Liver (tissue), 9 donors: ENCODE measurements around the gene SLC25A28. TPM values are rescaled to one million over a fixed set of nuclear protein-coding genes. Genes with fewer than 3 reads are reported as not detected.

Source experiments
- DNase-seq: peaks from one replicate; pipeline ENCODE4 v3.0.0-alpha.2; 2017; ENCODE audit warnings: low spot score
- H3K27ac ChIP-seq, 2 donors: one replicate each; pipeline ENCODE4 v1.7.0; 2013; ENCODE audit warnings: inconsistent platforms in 2 of 2, low read length in 2 of 2, control low read depth in 1 of 2, low read depth in 1 of 2, mild to moderate bottlenecking in 1 of 2
- H3K27me3 ChIP-seq, 4 donors: one replicate each; pipeline versions ENCODE4 v1.6.1 to v1.7.0; 2013; ENCODE audit warnings: low read length in 3 of 4, inconsistent platforms in 1 of 4, mild to moderate bottlenecking in 1 of 4, moderate library complexity in 1 of 4; ENCODE audit not compliant: control insufficient read depth in 4 of 4, insufficient read depth in 4 of 4
- H3K36me3 ChIP-seq, 4 donors: one replicate each; pipeline versions ENCODE4 v1.6.1 to v1.7.0; 2013; ENCODE audit warnings: low read length in 3 of 4, mild to moderate bottlenecking in 3 of 4, low read depth in 1 of 4, moderate library complexity in 1 of 4; ENCODE audit not compliant: control insufficient read depth in 4 of 4, insufficient read depth in 3 of 4
- H3K4me1 ChIP-seq, 4 donors: one replicate each; pipeline versions ENCODE4 v1.6.1 to v1.7.0; 2013; ENCODE audit warnings: low read length in 3 of 4, mild to moderate bottlenecking in 3 of 4, moderate library complexity in 1 of 4; ENCODE audit not compliant: control insufficient read depth in 4 of 4, insufficient read depth in 4 of 4
- H3K4me3 ChIP-seq, 3 donors: one replicate each; pipeline versions ENCODE4 v1.6.1 to v1.7.0; 2013; ENCODE audit warnings: low read length in 3 of 3, control low read depth in 1 of 3, low read depth in 1 of 3, mild to moderate bottlenecking in 1 of 3
- H3K9ac ChIP-seq, 2 donors: one replicate each; pipeline ENCODE4 v1.7.0; 2013; ENCODE audit warnings: low read length in 2 of 2, mild to moderate bottlenecking in 2 of 2, moderate library complexity in 2 of 2, control low read depth in 1 of 2, low read depth in 1 of 2
- H3K9me3 ChIP-seq, 4 donors: one replicate each; pipeline versions ENCODE4 v1.6.1 to v1.7.0; 2013; ENCODE audit warnings: low read length in 3 of 4; ENCODE audit not compliant: control insufficient read depth in 4 of 4
- EGR1 ChIP-seq, 2 donors: IDR thresholded peaks; 2 replicates each; pipeline ENCODE4 v1.6.1; 2016 to 2018; ENCODE audit warnings: antibody characterized with exemption in 2 of 2, low read depth in 2 of 2
- FOXA2 ChIP-seq: IDR thresholded peaks from 2 replicates; pipeline ENCODE4 v1.6.1; 2016; ENCODE audit warnings: antibody characterized with exemption
- GABPA ChIP-seq, 2 donors: IDR thresholded peaks in 1 of 2; conservative IDR thresholded peaks in 1 of 2; 2 replicates each; pipeline ENCODE4 v1.6.1; 2016; ENCODE audit warnings: antibody characterized with exemption in 2 of 2, mild to moderate bottlenecking in 1 of 2, moderate library complexity in 1 of 2
- HNF4G ChIP-seq: IDR thresholded peaks from 2 replicates; pipeline ENCODE4 v1.6.1; 2016; ENCODE audit warnings: antibody characterized with exemption
- MAX ChIP-seq: IDR thresholded peaks from 2 replicates; pipeline ENCODE4 v1.6.1; 2016; ENCODE audit warnings: antibody characterized with exemption
- RAD21 ChIP-seq, 2 donors: IDR thresholded peaks; 2 replicates each; pipeline ENCODE4 v1.6.1; 2016; ENCODE audit warnings: antibody characterized with exemption in 2 of 2, mild to moderate bottlenecking in 2 of 2
- REST ChIP-seq: IDR thresholded peaks from 2 replicates; pipeline ENCODE4 v1.6.1; 2016; ENCODE audit warnings: antibody characterized with exemption, mild to moderate bottlenecking
- RXRA ChIP-seq, 2 donors: IDR thresholded peaks; 2 replicates each; pipeline ENCODE4 v1.6.1; 2017 to 2018; ENCODE audit warnings: antibody characterized with exemption in 2 of 2, mild to moderate bottlenecking in 1 of 2
- SP1 ChIP-seq: IDR thresholded peaks from 2 replicates; pipeline ENCODE4 v1.6.1; 2018; ENCODE audit warnings: antibody characterized with exemption, mild to moderate bottlenecking
- YY1 ChIP-seq: IDR thresholded peaks from 2 replicates; pipeline ENCODE4 v1.6.1; 2016; ENCODE audit warnings: antibody characterized with exemption, mild to moderate bottlenecking
- ZBTB33 ChIP-seq: IDR thresholded peaks from 2 replicates; pipeline ENCODE4 v1.6.1; 2016; ENCODE audit warnings: antibody characterized with exemption
- WGBS: extraction: QIAGEN DNeasy Blood & Tissue Kit; methylation state at CpG from one replicate; pipeline ENCODE4 v1.1.7; 2013; 5-methylcytosine and 5-hydroxymethylcytosine counted together
- polyA plus RNA-seq, 2 donors: library from polyadenylated mRNA; stranded (reverse) in 1 of 2; unstranded in 1 of 2; fragments of 200-250 nt in 1 of 2; fragments of >200 nt in 1 of 2; fragmentation: Nextera tagmentation in 1 of 2; extraction: Ambion mirVana in 1 of 2; gene quantifications; one replicate each; pipeline versions ENCODE4 v1.2.1 to v1.2.3, GENCODE V29; 2013 to 2015
- total RNA-seq, 2 donors: library from RNA; depleted of rRNA; stranded (reverse); fragments of >200 nt; gene quantifications; one replicate each; pipeline ENCODE4 v1.2.3, GENCODE V29; 2014
- TF ChIP-seq, protein P1 (sequence below): fragments of 150-350 bp; IDR thresholded peaks from 2 replicates; pipeline ENCODE4 v1.5.1; 2017; ENCODE audit warnings: improper control_type of control experiment, low read depth, low read length; ENCODE audit not compliant: missing input control
- donor health status: healthy.
- donor health status: healthy.
- donor health status: healthy.
- donor health status: healthy.
- donor health status: healthy.

Gene SLC25A28
- total and polyA plus RNA-seq, 4 donors, result 11.8 to 28.6 (median 16.8) TPM

DNA sequence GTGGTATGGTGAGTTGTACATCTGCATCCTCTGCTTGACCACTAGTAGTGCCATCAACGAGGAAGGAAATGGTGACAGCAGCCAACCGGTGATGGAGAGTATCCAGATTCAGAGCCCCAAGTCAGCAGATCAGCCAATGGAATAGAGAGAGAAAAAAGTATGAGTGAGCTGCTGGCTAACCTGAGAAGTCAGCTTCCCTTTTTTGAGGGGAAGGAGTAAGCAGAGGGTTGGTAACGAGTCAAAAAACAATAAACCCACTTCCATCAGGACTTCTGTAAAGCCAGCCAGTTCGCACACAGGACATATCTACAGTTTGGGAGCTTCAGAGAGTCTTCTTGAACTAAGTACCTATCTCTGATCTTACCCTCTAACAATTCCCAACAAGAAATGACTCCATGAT lies 8.9 kb downstream of the SLC25A28 start:
- WGBS, result 81% methylated on average over 4 of the region's 4 CpGs
- Histone ChIP-seq H3K27me3 (no peaks in the 10 kb centered on the region), H3K27ac (no peak overlapping the region), H3K9me3 (no peaks in the 10 kb centered on the region), H3K9ac (no peak overlapping the region), H3K4me3 (no peak overlapping the region), H3K4me1 (no peaks in the 10 kb centered on the region), H3K36me3 (peaks cover 4 to 31% (median 13%) of the 10 kb centered on the region in 4 donors)
- DNase-seq, result no peak
- no peak for TF ChIP-seq SP1

DNA sequence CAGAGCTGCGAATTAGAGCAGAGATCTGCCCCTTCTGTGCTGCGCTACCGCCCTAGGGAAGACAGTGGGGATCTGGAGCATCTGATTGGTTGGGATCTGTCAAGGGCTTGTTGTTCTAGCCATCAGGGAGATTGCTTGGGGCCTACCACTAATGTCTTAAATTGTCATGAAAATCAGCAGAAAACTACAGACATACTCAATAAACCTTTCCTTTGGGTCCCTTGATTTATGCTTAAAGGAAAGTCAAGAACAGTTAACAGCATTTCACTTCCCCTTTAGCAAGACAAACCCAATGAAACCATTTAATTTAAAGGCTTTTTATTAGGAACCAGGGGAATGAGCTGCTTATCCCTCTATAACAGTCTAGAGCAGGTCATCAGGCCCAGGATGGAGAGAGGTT lies 10.0 kb downstream of the SLC25A28 start:
- TF ChIP-seq FOXA2 (no peak), ZBTB33 (no peak), HNF4G (no peak), YY1 (no peak), REST (no peak), EGR1 (IDR thresholded peaks at IDR 0.05; ENCODE audit: low read depth in 2 of 2) (no peak), GABPA (IDR thresholded peaks at IDR 0.05 in 1 of 2, conservative IDR thresholded peaks at IDR 0.05 in 1 of 2) (no peak)
- TF ChIP-seq, protein P1, sequence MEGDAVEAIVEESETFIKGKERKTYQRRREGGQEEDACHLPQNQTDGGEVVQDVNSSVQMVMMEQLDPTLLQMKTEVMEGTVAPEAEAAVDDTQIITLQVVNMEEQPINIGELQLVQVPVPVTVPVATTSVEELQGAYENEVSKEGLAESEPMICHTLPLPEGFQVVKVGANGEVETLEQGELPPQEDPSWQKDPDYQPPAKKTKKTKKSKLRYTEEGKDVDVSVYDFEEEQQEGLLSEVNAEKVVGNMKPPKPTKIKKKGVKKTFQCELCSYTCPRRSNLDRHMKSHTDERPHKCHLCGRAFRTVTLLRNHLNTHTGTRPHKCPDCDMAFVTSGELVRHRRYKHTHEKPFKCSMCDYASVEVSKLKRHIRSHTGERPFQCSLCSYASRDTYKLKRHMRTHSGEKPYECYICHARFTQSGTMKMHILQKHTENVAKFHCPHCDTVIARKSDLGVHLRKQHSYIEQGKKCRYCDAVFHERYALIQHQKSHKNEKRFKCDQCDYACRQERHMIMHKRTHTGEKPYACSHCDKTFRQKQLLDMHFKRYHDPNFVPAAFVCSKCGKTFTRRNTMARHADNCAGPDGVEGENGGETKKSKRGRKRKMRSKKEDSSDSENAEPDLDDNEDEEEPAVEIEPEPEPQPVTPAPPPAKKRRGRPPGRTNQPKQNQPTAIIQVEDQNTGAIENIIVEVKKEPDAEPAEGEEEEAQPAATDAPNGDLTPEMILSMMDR, result no peak
- 91% methylated on average over 3 of the region's 3 CpGs for WGBS
- H3K36me3 ChIP-seq, result peaks cover 4 to 31% (median 13%) of the 10 kb centered on the region in 4 donors
- no peaks in the 10 kb centered on the region for H3K9me3 ChIP-seq
- H3K4me1 ChIP-seq, result no peaks in the 10 kb centered on the region
- no peak for DNase-seq
- no peak overlapping the region for H3K4me3 ChIP-seq
- no peaks in the 10 kb centered on the region for H3K27me3 ChIP-seq
- no peak overlapping the region for H3K9ac ChIP-seq
- no peak overlapping the region for H3K27ac ChIP-seq

DNA sequence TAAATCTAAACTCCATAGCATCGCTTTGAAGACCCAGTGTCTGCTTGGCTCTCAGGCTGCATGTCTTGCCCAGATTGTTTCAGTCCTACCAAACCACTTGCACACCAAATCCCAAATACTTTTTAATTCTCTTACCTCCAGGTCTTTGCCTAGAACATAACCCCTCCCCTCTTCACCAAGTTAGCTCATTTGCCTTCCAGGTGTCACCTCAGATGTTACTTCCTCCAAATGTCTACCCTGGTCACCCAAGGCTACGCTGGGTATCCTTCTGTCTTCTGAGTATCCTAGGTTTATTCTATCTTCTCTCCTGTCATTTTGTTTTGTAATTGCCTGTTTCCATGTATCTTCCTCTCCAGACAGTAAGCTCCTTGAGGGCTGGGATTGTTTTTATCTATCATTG lies 11.1 kb downstream of the SLC25A28 start:
- Histone ChIP-seq H3K36me3 (peaks cover 4 to 31% (median 13%) of the 10 kb centered on the region in 4 donors), H3K9ac (no peak overlapping the region), H3K4me1 (no peaks in the 10 kb centered on the region), H3K4me3 (no peak overlapping the region), H3K27me3 (no peaks in the 10 kb centered on the region), H3K9me3 (no peaks in the 10 kb centered on the region), H3K27ac (no peak overlapping the region)
- DNase-seq, result no peak
- 100% methylated on average over 2 of the region's 2 CpGs for WGBS
- TF ChIP-seq REST, result no peak
- no peak for TF ChIP-seq FOXA2
- TF ChIP-seq EGR1 (IDR thresholded peaks at IDR 0.05; ENCODE audit: low read depth in 2 of 2), result no peak
- no peak for TF ChIP-seq SP1
- no peak for TF ChIP-seq RAD21 (IDR thresholded peaks at IDR 0.05)
- TF ChIP-seq HNF4G, result no peak
- no peak for TF ChIP-seq MAX
- TF ChIP-seq, protein P1, result no peak
- no peak for TF ChIP-seq RXRA (IDR thresholded peaks at IDR 0.05)
